PC-3 (cell line): ENCODE measurements around the gene EHD4. TPM values are rescaled to one million over a fixed set of nuclear protein-coding genes. Genes with fewer than 3 reads are reported as not detected.

Experiments
- ATAC-seq: fragments of 200-7000 bp; cut with Tn5 transposase; 2 replicates; pipeline ENCODE4 v1.9.1; 2020; ENCODE audit warnings: mild to moderate bottlenecking, moderate library complexity
- BruUV-seq: library from RNA; stranded (reverse); fragments of 400-500 nt; replicated peaks from 2 replicates; lab custom pipeline; 2021; lab: Mats Ljungman, UMichigan
- CTCF ChIA-PET: fragments of 300-600 bp; sonication (Branson Sonifier 250); formaldehyde crosslinking; loops from one replicate; lab custom pipeline; 2022; ENCODE audit warnings: antibody characterized with exemption; lab: Charles Lee
- POLR2A ChIA-PET: fragments of 300-600 bp; sonication (Branson Sonifier 250); formaldehyde crosslinking; loops from one replicate; lab custom pipeline; 2022; ENCODE audit warnings: antibody characterized with exemption; ENCODE audit not compliant: unreplicated experiment; lab: Charles Lee
- DNase-seq: peaks from one replicate; pipeline ENCODE4 v3.0.0-alpha.2; 2015
- H2AFZ ChIP-seq: fragments of 300-600 bp; sonication (generic); 2 replicates; pipeline ENCODE4 v1.6.0; 2016; ENCODE audit warnings: antibody characterized with exemption, low read length
- H3F3A ChIP-seq: fragments of 300-600 bp; sonication (generic); one replicate; pipeline ENCODE4 v1.6.0; 2017; ENCODE audit warnings: antibody characterized with exemption, low read length, control low read depth, mild to moderate bottlenecking; ENCODE audit not compliant: unreplicated experiment
- H3K27ac ChIP-seq: fragments of 300-600 bp; sonication (generic); 2 replicates; pipeline ENCODE4 v1.5.1; 2016; ENCODE audit warnings: mild to moderate bottlenecking, low read length
- H3K27me3 ChIP-seq: fragments of 300-600 bp; sonication (generic); 2 replicates; pipeline ENCODE4 v1.6.1; 2016; ENCODE audit warnings: low read length, mixed read lengths
- H3K36me3 ChIP-seq: fragments of 300-600 bp; sonication (generic); 2 replicates; pipeline ENCODE4 v1.6.1; 2016; ENCODE audit warnings: low read depth, mixed run types, low read length, mixed read lengths
- H3K4me1 ChIP-seq: fragments of 300-600 bp; sonication (generic); 2 replicates; pipeline ENCODE4 v1.5.1; 2016; ENCODE audit warnings: low read length; ENCODE audit not compliant: insufficient read depth
- H3K4me2 ChIP-seq: fragments of 300-600 bp; sonication (generic); 2 replicates; pipeline ENCODE4 v1.6.0; 2016; ENCODE audit warnings: low read length
- H3K4me3 ChIP-seq: fragments of 300-600 bp; sonication (generic); 2 replicates; pipeline ENCODE4 v1.5.1; 2016; ENCODE audit warnings: mild to moderate bottlenecking, low read length, mixed read lengths
- H3K79me2 ChIP-seq: fragments of 300-600 bp; sonication (generic); 2 replicates; pipeline ENCODE4 v1.6.1; 2017; ENCODE audit warnings: low read length, mixed read lengths
- H3K9ac ChIP-seq: fragments of 300-600 bp; sonication (generic); 2 replicates; pipeline ENCODE4 v1.6.0; 2016; ENCODE audit warnings: mild to moderate bottlenecking, low read length
- H3K9me2 ChIP-seq: fragments of 300-600 bp; sonication (generic); replicated peaks from 2 replicates; pipeline ENCODE4 v1.6.1; 2016; ENCODE audit warnings: mixed run types, low read length, mixed read lengths
- H3K9me3 ChIP-seq: fragments of 300-600 bp; sonication (generic); 2 replicates; pipeline ENCODE4 v1.6.1; 2016; ENCODE audit warnings: low read length, mixed read lengths
- H4K20me1 ChIP-seq: fragments of 300-600 bp; sonication (generic); 2 replicates; pipeline ENCODE4 v1.6.1; 2016; ENCODE audit warnings: low read length, mixed read lengths
- EZH2 ChIP-seq: fragments of 300-600 bp; sonication (generic); IDR thresholded peaks from one replicate; pipeline ENCODE4 v1.6.1; 2017; ENCODE audit warnings: antibody characterized with exemption, mild to moderate bottlenecking, low read length; ENCODE audit not compliant: unreplicated experiment
- EZH2phosphoT487 ChIP-seq: fragments of 300-600 bp; sonication (generic); IDR thresholded peaks from 2 replicates; pipeline ENCODE4 v1.6.1; 2018; ENCODE audit warnings: mild to moderate bottlenecking, antibody characterized with exemption, low read length, borderline replicate concordance
- intact Hi-C: fragments of 100-400 bp; cut with micrococcal nuclease; formaldehyde crosslinking; loops from 2 replicates; pipeline ENCODE4 v1.9.0; 2023
- total RNA-seq: library from RNA; depleted of rRNA; stranded (reverse); fragments of >200 nt; gene quantifications from 2 replicates; pipeline ENCODE4 v1.2.3, GENCODE V29; 2014
- TF ChIP-seq, protein P1 (sequence below): fragments of 300-600 bp; sonication (generic); conservative IDR thresholded peaks from 2 replicates; pipeline ENCODE4 v1.5.1; 2017; ENCODE audit warnings: antibody characterized with exemption, low read depth, mild to moderate bottlenecking, low read length

The EHD4 gene
- total RNA-seq, 1 experiment from 2014 or later = 57.8 TPM

DNA sequence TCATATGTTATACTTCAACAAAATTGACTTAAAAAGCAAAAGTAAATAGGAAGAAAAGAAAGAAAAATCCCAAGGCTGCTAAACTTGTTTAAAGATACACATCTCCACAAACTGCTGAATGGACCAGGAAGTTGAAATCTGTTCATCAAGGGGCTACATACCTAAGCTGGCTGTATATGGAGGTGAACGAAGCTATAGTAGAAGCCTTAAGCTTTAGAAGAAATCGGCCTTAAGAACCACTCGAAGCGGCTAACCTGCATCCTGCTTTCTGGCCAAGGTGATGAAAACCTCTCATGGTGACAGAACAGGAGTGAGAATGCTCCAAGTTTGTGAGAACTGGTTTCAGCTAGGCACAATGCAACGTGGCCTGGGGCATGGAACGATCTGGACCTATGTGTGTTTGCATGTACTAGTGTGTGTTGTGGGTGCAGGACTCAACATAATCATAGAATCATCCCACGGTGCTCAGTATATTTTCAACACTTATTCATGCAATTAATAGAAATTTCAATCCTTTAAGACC, 47.2 kb downstream of the EHD4 start:
- Histone ChIP-seq H3K9ac (no peak overlapping the region), H3K27me3 (no peaks in the 10 kb centered on the region), H3K36me3 (peaks cover 20% of the 10 kb centered on the region), H3K79me2 (peaks cover 41% of the 10 kb centered on the region), H3K4me3 (no peak overlapping the region), H3F3A (peaks cover 17% of the 10 kb centered on the region), H3K4me2 (no peak overlapping the region), H3K9me3 (no peaks in the 10 kb centered on the region), H3K27ac (no peak overlapping the region), H2AFZ (no peak overlapping the region), H3K9me2 (no peaks in the 10 kb centered on the region), H4K20me1 (no peaks in the 10 kb centered on the region), H3K4me1 (peaks cover 43% of the 10 kb centered on the region)
- ATAC-seq (no peak), DNase-seq (no peak)
- CTCF ChIA-PET = no interaction called here
- BruUV-seq = no TSS peak
- POLR2A ChIA-PET = no interaction called here
- intact Hi-C loops = no loop called here
- no peak for TF ChIP-seq EZH2phosphoT487
- no peak for TF ChIP-seq EZH2
- TF ChIP-seq, protein P1, sequence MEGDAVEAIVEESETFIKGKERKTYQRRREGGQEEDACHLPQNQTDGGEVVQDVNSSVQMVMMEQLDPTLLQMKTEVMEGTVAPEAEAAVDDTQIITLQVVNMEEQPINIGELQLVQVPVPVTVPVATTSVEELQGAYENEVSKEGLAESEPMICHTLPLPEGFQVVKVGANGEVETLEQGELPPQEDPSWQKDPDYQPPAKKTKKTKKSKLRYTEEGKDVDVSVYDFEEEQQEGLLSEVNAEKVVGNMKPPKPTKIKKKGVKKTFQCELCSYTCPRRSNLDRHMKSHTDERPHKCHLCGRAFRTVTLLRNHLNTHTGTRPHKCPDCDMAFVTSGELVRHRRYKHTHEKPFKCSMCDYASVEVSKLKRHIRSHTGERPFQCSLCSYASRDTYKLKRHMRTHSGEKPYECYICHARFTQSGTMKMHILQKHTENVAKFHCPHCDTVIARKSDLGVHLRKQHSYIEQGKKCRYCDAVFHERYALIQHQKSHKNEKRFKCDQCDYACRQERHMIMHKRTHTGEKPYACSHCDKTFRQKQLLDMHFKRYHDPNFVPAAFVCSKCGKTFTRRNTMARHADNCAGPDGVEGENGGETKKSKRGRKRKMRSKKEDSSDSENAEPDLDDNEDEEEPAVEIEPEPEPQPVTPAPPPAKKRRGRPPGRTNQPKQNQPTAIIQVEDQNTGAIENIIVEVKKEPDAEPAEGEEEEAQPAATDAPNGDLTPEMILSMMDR = no peak

DNA sequence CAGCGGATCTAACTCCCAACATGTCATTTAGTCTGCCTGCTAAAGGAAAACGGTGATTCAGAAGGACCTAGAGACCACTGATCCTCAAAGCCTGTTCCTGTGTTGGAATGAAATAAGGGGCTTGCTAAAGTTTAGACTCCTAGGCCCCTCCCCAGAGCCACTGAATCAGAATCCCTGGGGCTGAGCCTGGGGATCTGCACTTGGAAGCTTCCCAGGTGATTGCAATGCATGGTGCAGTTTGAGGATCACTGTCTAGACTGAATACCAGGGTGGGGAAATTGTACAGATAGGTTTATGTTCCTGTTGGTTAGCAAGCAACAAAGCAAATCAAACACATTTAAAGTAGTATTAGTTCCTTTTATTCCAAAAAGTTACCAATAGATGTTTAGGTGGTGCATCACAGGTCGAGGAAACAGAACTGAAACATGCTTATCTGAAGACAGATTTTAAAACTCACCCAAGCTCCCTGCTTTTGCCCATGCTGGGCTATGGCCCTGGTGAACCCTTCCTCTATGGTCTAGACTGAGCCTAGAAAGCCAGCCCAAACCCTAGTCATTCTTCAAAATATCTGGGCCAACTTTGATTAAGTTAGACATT, 48.9 kb downstream of the EHD4 start:
- TF ChIP-seq, protein P1 = no peak
- no peak for TF ChIP-seq EZH2phosphoT487
- TF ChIP-seq EZH2 = no peak
- ChIA-PET POLR2A (no interaction called here), CTCF (no interaction called here)
- Histone ChIP-seq H4K20me1 (no peaks in the 10 kb centered on the region), H3K4me3 (no peak overlapping the region), H3K27me3 (no peaks in the 10 kb centered on the region), H3F3A (peaks cover 3% of the 10 kb centered on the region), H3K9me2 (no peaks in the 10 kb centered on the region), H3K9ac (no peak overlapping the region), H2AFZ (no peak overlapping the region), H3K27ac (no peak overlapping the region), H3K36me3 (peaks cover 31% of the 10 kb centered on the region), H3K4me1 (peaks cover 26% of the 10 kb centered on the region), H3K9me3 (no peaks in the 10 kb centered on the region), H3K4me2 (no peak overlapping the region), H3K79me2 (peaks cover 28% of the 10 kb centered on the region)
- intact Hi-C loops = no loop called here
- ATAC-seq (no peak), DNase-seq (no peak)
- BruUV-seq = no TSS peak

DNA sequence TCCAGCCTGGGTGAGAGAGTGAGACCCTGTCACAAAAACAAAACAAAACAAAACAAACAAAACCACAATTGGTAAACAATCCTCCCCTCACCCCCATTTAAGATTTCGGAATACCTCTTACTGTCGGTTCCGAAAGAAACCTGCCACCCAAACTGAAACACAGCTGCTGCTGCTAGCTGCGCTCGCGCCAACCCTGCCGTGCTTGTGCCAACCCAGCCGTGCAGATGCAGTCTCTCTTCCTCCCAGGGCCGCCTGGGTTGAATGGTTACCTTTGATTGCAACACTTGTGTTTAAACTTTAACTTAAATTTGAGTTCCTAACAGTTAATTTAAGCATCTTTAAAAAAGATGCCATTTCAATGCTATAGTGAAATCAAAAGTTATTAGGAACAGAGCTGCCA, 50.0 kb downstream of the EHD4 start:
- intact Hi-C loops = no loop called here
- Histone ChIP-seq H3K27me3 (no peaks in the 10 kb centered on the region), H3K9me2 (no peaks in the 10 kb centered on the region), H3K27ac (no peak overlapping the region), H3F3A (no peaks in the 10 kb centered on the region), H2AFZ (no peak overlapping the region), H3K4me3 (no peak overlapping the region), H3K79me2 (peaks cover 26% of the 10 kb centered on the region), H3K9ac (no peak overlapping the region), H3K9me3 (no peaks in the 10 kb centered on the region), H4K20me1 (no peaks in the 10 kb centered on the region), H3K36me3 (peaks cover 33% of the 10 kb centered on the region), H3K4me1 (peaks cover 26% of the 10 kb centered on the region), H3K4me2 (no peak overlapping the region)
- no peak for ATAC-seq
- ChIA-PET POLR2A (no interaction called here), CTCF (no interaction called here)
- DNase-seq = no peak
- TF ChIP-seq EZH2phosphoT487 (no peak), EZH2 (no peak)
- TF ChIP-seq, protein P1 = no peak
- BruUV-seq = no TSS peak
